Measurements from ENCODE around the gene NEURL1.

GRCh38 chr10:103475437-103475836 is 18.1 kb upstream of the NEURL1 start:
- no peak for TF ChIP-seq CTCF (IDR thresholded peaks at IDR 0.05)
- no peak for TF ChIP-seq POLR2AphosphoS5 (IDR thresholded peaks at IDR 0.05; ENCODE audit: low read depth, low read length)
- TF ChIP-seq REST (IDR thresholded peaks at IDR 0.05; ENCODE audit: insufficient read depth in 1 of 2, low read depth in 2 of 2, low read length in 1 of 2), result no peak
- TF ChIP-seq SIN3A (IDR thresholded peaks at IDR 0.05; ENCODE audit: borderline replicate concordance, insufficient read depth, low read depth, low read length), result no peak
- no peak for TF ChIP-seq TCF7L2 (IDR thresholded peaks at IDR 0.05; ENCODE audit: low read depth, low read length)
